Loucy (cell line): ENCODE measurements around the gene KLF7.

Experiments
- H2AFZ ChIP-seq: fragments of 200-600 bp; sonication (generic); 2 replicates; pipeline ENCODE4 v1.6.0; 2016; ENCODE audit warnings: antibody characterized with exemption, mild to moderate bottlenecking, low read length, moderate library complexity
- H3F3A ChIP-seq: fragments of 200-600 bp; 2 replicates; pipeline ENCODE4 v1.6.0; 2016; ENCODE audit warnings: antibody characterized with exemption, low read depth, mild to moderate bottlenecking
- H3K27me3 ChIP-seq: fragments of 200-600 bp; sonication (generic); 2 replicates; pipeline ENCODE4 v1.6.1; 2014; ENCODE audit warnings: low read length, mild to moderate bottlenecking; ENCODE audit not compliant: insufficient read depth, poor library complexity, severe bottlenecking
- H3K36me3 ChIP-seq: fragments of 200-600 bp; sonication (generic); 2 replicates; pipeline ENCODE4 v1.6.1; 2016; ENCODE audit warnings: low read length; ENCODE audit not compliant: insufficient read depth
- H3K4me1 ChIP-seq: fragments of 200-600 bp; sonication (generic); 2 replicates; pipeline ENCODE4 v1.5.1; 2014; ENCODE audit warnings: low read length, mild to moderate bottlenecking; ENCODE audit not compliant: insufficient read depth, poor library complexity, severe bottlenecking
- H3K4me2 ChIP-seq: fragments of 200-600 bp; sonication (generic); 2 replicates; pipeline ENCODE4 v1.6.0; 2014; ENCODE audit warnings: antibody characterized with exemption, low read length, low read depth, mild to moderate bottlenecking; ENCODE audit not compliant: poor library complexity, severe bottlenecking
- H3K4me3 ChIP-seq: fragments of 200-600 bp; sonication (generic); 2 replicates; pipeline ENCODE4 v1.5.1; 2014; ENCODE audit warnings: low read length, mild to moderate bottlenecking, mixed read lengths; ENCODE audit not compliant: poor library complexity, severe bottlenecking
- H3K79me2 ChIP-seq: fragments of 200-600 bp; sonication (generic); 2 replicates; pipeline ENCODE4 v1.6.1; 2014; ENCODE audit warnings: low read length; ENCODE audit not compliant: insufficient read depth
- H3K9ac ChIP-seq: fragments of 200-600 bp; sonication (generic); 2 replicates; pipeline ENCODE4 v1.6.0; 2014; ENCODE audit warnings: mild to moderate bottlenecking, low read depth, low read length, moderate library complexity; ENCODE audit not compliant: poor library complexity, severe bottlenecking
- H3K9me2 ChIP-seq: fragments of 200-600 bp; sonication (generic); replicated peaks from 2 replicates; pipeline ENCODE4 v1.6.1; 2016; ENCODE audit warnings: low read depth, low read length, mixed read lengths
- H3K9me3 ChIP-seq: fragments of 200-600 bp; sonication (generic); 2 replicates; pipeline ENCODE4 v1.6.1; 2014; ENCODE audit warnings: mild to moderate bottlenecking, antibody characterized with exemption, low read length, low read depth; ENCODE audit not compliant: insufficient read depth
- H4K20me1 ChIP-seq: fragments of 200-600 bp; sonication (generic); 2 replicates; pipeline ENCODE4 v1.6.0; 2014; ENCODE audit warnings: antibody characterized with exemption, low read length, mild to moderate bottlenecking; ENCODE audit not compliant: insufficient read depth, poor library complexity, severe bottlenecking
- CTCF ChIP-seq: fragments of 200-600 bp; sonication (generic); conservative IDR thresholded peaks from 2 replicates; pipeline ENCODE4 v1.5.1; 2014; ENCODE audit warnings: mild to moderate bottlenecking, antibody characterized with exemption, low read length
- EZH2phosphoT487 ChIP-seq: fragments of 200-600 bp; IDR thresholded peaks from 2 replicates; pipeline ENCODE4 v1.6.1; 2018; ENCODE audit warnings: antibody characterized with exemption, mild to moderate bottlenecking, moderate library complexity, borderline replicate concordance

KLF7 gene

GRCh38 chr2:207155516-207156444 lies 10.0 kb downstream of the KLF7 start:
- Histone ChIP-seq H3K9me3 (no peaks in the 10 kb centered on the region), H3F3A (no peaks in the 10 kb centered on the region), H3K79me2 (peaks cover 8% of the 10 kb centered on the region; the same call in 1 of the 2 replicates), H3K4me3 (no peak overlapping the region), H3K9ac (no peak overlapping the region), H3K36me3 (no peaks in the 10 kb centered on the region), H3K4me1 (peaks cover 22% of the 10 kb centered on the region), H3K4me2 (no peak overlapping the region), H4K20me1 (peaks cover 4% of the 10 kb centered on the region), H2AFZ (no peak overlapping the region), H3K9me2 (no peaks in the 10 kb centered on the region), H3K27me3 (no peaks in the 10 kb centered on the region)
- TF ChIP-seq EZH2phosphoT487 (no peak), CTCF (no peak)

DNA sequence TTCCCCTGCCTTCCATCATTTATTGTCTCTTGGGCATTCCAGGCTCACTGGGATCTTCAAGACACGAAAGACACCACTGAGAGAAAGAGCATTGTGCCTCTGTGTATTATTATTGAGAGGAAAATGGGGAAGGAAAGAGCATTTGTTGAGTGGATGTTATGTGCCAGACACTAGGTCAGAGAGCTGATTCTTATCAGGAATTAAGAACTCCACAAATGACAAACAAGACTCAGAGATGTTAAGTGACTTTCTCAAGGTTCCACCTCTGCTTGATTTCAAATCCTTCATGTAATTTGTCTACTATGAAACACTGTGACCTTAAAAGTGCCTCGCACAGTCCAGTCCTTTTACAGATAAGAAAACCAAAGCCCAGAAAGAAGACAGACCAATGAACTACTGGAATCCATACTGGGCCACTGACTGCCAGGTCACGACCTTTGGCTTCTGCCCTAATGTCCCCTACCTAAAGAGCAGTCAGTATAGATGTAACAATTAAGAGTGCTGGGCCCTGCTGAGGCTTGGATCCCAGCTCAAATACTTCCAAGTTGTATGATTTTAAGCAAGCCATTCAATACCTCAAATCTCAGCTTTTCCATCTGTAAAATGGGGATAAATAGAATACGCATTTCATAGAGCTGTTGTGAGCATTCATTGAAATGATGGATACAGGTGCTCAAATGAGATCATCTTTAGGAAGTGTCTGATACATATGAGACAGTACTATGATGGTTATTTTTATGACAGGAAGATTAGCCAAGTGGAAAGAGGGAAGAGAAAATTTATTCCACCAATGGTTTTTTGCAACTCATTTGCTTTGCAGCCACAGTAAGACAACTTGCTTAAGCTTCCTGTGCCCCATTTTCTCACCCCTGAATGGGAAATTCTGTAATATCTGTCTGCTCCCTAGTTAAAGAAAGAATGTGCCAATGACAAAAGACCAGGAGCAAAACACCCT lies 10.9 kb downstream of the KLF7 start:
- Histone ChIP-seq H3F3A (no peaks in the 10 kb centered on the region), H3K4me1 (peaks cover 22% of the 10 kb centered on the region), H3K4me2 (no peak overlapping the region), H3K9me3 (no peaks in the 10 kb centered on the region), H3K79me2 (peaks cover 14% of the 10 kb centered on the region; the same call in 1 of the 2 replicates), H3K9ac (no peak overlapping the region), H3K27me3 (no peaks in the 10 kb centered on the region), H4K20me1 (peaks cover 4% of the 10 kb centered on the region), H3K4me3 (no peak overlapping the region), H3K9me2 (no peaks in the 10 kb centered on the region), H2AFZ (no peak overlapping the region), H3K36me3 (no peaks in the 10 kb centered on the region)
- TF ChIP-seq EZH2phosphoT487 (no peak), CTCF (no peak)

- H3K4me3 ChIP-seq, result no peak overlapping the region
- no peaks in the 10 kb centered on the region for H3F3A ChIP-seq
- H3K4me1 ChIP-seq, result peaks cover 22% of the 10 kb centered on the region
- no peak overlapping the region for H3K9ac ChIP-seq
- no peaks in the 10 kb centered on the region for H3K27me3 ChIP-seq
- no peak for TF ChIP-seq EZH2phosphoT487
- TF ChIP-seq CTCF, result no peak
- H3K4me2 ChIP-seq, result no peak overlapping the region
- no peaks in the 10 kb centered on the region for H3K9me3 ChIP-seq
- no peaks in the 10 kb centered on the region for H3K9me2 ChIP-seq
- H3K36me3 ChIP-seq, result no peaks in the 10 kb centered on the region
- no peaks in the 10 kb centered on the region for H4K20me1 ChIP-seq
- no peak overlapping the region for H2AFZ ChIP-seq
- H3K79me2 ChIP-seq, result peaks cover 17% of the 10 kb centered on the region; the same call in 1 of the 2 replicates
Observed at GRCh38 chr2:207153266-207153975, 12.3 kb downstream of the KLF7 start.
